Measurements from ENCODE around the gene PRR16. TPM values are rescaled to one million over a fixed set of nuclear protein-coding genes. Genes with fewer than 3 reads are reported as not detected.

The PRR16 gene
- total and polyA plus RNA-seq, 2 of the 13 experiments (the other 11 are each of a cell fraction or from before 2014, with no cell fraction given), result not detected

GRCh38 chr5:120540097-120540496 lies 76.0 kb downstream of the PRR16 start:
- no peaks in the 10 kb centered on the region for H3K4me1 ChIP-seq (ENCODE audit: insufficient read depth, low read length)
- H3K27me3 ChIP-seq (ENCODE audit: control insufficient read depth in 1 of 2, insufficient read depth in 2 of 2, low read length in 2 of 2), result no peaks in the 10 kb centered on the region
- BruUV-seq (replicated peaks), result no TSS peak
- H3K4me2 ChIP-seq (ENCODE audit: low read depth, low read length), result no peak overlapping the region
- CTCF ChIA-PET (ENCODE audit: low intra/inter-chr PET ratio, low total read pairs), result no interaction called here
- in situ Hi-C loops (cut with HindIII; ENCODE audit: extremely low pct_ligation_motif_present, low pct_unique_long_range_greater_than_20kb), result no loop called here
- 0% methylated on average over 2 of the region's 2 CpGs for whole genome bisulfite sequencing (ENCODE audit: low lambda C conversion rate)
- DNase-seq (ENCODE audit: low spot score), result no peak
- no peaks in the 10 kb centered on the region for H3K36me3 ChIP-seq (replicated peaks in 1 of 2; ENCODE audit: control insufficient read depth in 1 of 2, insufficient read depth in 2 of 2, low read length in 2 of 2)
- no peak for ATAC-seq
- POLR2A ChIA-PET, result no interaction called here
- no peak overlapping the region for H3K27ac ChIP-seq (ENCODE audit: extremely low read length, insufficient read depth, low read length)
- no peak for TF ChIP-seq ZNF460 (CRISPR knock-in tag; IDR thresholded peaks at IDR 0.05; ENCODE audit: borderline replicate concordance)
- no peak for TF ChIP-seq ZBTB3 (CRISPR knock-in tag; IDR thresholded peaks at IDR 0.05; ENCODE audit: borderline replicate concordance, low read depth)
- no peak for TF ChIP-seq HOXA9 (CRISPR knock-in tag; IDR thresholded peaks at IDR 0.05; ENCODE audit: borderline replicate concordance)
- TF ChIP-seq NR2C2 (CRISPR knock-in tag; IDR thresholded peaks at IDR 0.05; ENCODE audit: borderline replicate concordance), result no peak
- no peak for TF ChIP-seq ZFP37 (CRISPR knock-in tag; IDR thresholded peaks at IDR 0.05; ENCODE audit: borderline replicate concordance)
- no peak for TF ChIP-seq ZNF230 (CRISPR knock-in tag; IDR thresholded peaks at IDR 0.05)
- no peak for TF ChIP-seq SALL2 (CRISPR knock-in tag; IDR thresholded peaks at IDR 0.05)
- no peak for TF ChIP-seq PRPF4 (IDR thresholded peaks at IDR 0.05; ENCODE audit: low read depth, low read length, poor library complexity, severe bottlenecking)
- no peak for TF ChIP-seq SP4 (CRISPR knock-in tag; IDR thresholded peaks at IDR 0.05)
- TF ChIP-seq ESRRA (CRISPR knock-in tag; IDR thresholded peaks at IDR 0.05; ENCODE audit: low read depth), result no peak
- no peak for TF ChIP-seq ERF (CRISPR knock-in tag; IDR thresholded peaks at IDR 0.05)
- TF ChIP-seq SMAD9 (CRISPR knock-in tag; IDR thresholded peaks at IDR 0.05), result no peak
- TF ChIP-seq ZHX2 (IDR thresholded peaks at IDR 0.05; ENCODE audit: low read depth), result no peak
- no peak for TF ChIP-seq ZHX2 (CRISPR knock-in tag; IDR thresholded peaks at IDR 0.05; ENCODE audit: borderline replicate concordance)
- intact Hi-C loops (cut with micrococcal nuclease; ENCODE audit: unreplicated experiment), result no loop called here
- no peaks in the 10 kb centered on the region for H3K79me2 ChIP-seq (ENCODE audit: insufficient read depth, low read length)
- H2AFZ ChIP-seq (ENCODE audit: low read length), result no peak overlapping the region
- FAIRE-seq, result no peak
- no peaks in the 10 kb centered on the region for H4K20me1 ChIP-seq (ENCODE audit: insufficient read depth, low read length)
- H3K9ac ChIP-seq (ENCODE audit: insufficient read depth, low read depth, low read length), result no peak overlapping the region
- H3K4me3 ChIP-seq (replicated peaks in 1 of 3; ENCODE audit: insufficient read depth in 1 of 3, low read depth in 2 of 3, low read length in 3 of 3), result no peak overlapping the region
- H3K9me3 ChIP-seq (ENCODE audit: low read length), result no peaks in the 10 kb centered on the region
